ENCODE data around the gene UNC5A. TPM values are rescaled to one million over a fixed set of nuclear protein-coding genes. Genes with fewer than 3 reads are reported as not detected.

UNC5A gene
- total RNA-seq, 4 donors from 2014 or later, result 0.19 TPM; not detected in 3

DNA sequence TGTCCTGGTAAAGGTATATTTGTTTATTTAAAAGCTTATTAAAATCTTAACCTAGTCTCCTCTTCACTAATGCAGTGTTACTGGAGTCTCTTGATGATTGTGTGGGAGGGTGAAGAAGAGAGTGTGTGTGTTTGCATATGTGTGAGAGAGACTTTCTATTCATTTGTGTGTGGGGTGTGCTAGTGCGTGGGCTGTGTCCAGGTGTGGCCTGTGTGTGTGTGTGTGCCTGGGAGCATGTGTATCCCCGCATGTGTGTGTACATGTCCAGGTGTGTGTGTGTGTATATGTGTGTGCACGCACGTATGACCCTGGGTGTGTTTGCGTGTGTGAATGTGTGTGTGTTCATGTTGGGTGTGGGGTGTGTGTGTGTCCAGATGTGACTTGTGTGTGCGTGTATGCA, 10.3 kb upstream of the UNC5A start:
- peaks cover 0 to 76% (median 0%) of the 10 kb centered on the region in 4 donors for H3K27me3 ChIP-seq
- H3K36me3 ChIP-seq, result no peaks in the 10 kb centered on the region
- TF ChIP-seq, protein P1, sequence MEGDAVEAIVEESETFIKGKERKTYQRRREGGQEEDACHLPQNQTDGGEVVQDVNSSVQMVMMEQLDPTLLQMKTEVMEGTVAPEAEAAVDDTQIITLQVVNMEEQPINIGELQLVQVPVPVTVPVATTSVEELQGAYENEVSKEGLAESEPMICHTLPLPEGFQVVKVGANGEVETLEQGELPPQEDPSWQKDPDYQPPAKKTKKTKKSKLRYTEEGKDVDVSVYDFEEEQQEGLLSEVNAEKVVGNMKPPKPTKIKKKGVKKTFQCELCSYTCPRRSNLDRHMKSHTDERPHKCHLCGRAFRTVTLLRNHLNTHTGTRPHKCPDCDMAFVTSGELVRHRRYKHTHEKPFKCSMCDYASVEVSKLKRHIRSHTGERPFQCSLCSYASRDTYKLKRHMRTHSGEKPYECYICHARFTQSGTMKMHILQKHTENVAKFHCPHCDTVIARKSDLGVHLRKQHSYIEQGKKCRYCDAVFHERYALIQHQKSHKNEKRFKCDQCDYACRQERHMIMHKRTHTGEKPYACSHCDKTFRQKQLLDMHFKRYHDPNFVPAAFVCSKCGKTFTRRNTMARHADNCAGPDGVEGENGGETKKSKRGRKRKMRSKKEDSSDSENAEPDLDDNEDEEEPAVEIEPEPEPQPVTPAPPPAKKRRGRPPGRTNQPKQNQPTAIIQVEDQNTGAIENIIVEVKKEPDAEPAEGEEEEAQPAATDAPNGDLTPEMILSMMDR (IDR thresholded peaks at IDR 0.05), result no peak
- TF ChIP-seq POLR2A (IDR thresholded peaks at IDR 0.05), result no peak
- H3K27ac ChIP-seq, result no peak overlapping the region
- WGBS, 2 donors, result 91% methylated on average over 6 of the region's 6 CpGs
- no peak for DNase-seq
- intact Hi-C loops (cut with DNase I), result no loop called here
- no peaks in the 10 kb centered on the region for H3K4me1 ChIP-seq
- no peak overlapping the region for H3K4me3 ChIP-seq
- no peaks in the 10 kb centered on the region for H3K9me3 ChIP-seq

DNA sequence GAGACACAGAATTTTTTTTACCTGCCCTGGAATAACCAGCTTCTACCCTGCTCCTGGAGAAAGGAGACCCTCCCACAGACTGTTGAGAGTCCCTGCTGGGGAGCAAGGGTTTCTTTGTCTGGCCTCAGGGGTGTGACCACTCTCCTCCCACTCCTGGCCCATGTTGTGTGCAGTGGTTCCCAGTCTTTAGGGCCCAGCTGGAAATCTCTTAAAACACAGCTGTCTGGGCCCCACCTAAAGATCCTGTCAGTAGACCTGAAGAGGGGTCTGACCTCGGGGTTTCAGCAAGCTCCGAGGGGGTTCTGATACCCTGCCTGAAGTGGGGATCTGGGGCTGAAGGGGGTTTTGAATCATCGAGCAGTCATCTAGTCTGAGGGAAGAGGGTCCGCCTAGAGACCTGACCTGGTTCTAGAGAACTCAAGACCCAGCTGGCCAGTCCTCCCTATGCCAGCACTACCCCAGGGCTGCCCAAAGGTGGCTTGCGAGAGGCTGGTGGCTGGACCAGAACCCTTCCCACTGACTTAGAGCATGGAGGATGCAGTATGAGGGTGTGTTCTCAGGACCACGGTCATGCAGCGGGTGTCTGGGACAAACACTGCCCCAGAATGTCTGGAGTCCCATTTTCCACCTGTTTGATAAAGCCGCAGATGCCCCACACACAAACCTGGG, 8.1 kb upstream of the UNC5A start:
- TF ChIP-seq POLR2A (IDR thresholded peaks at IDR 0.05), result no peak
- TF ChIP-seq, protein P1 (IDR thresholded peaks at IDR 0.05), result no peak
- Histone ChIP-seq H3K36me3 (no peaks in the 10 kb centered on the region), H3K4me1 (no peaks in the 10 kb centered on the region), H3K9me3 (no peaks in the 10 kb centered on the region), H3K4me3 (no peak overlapping the region), H3K27me3 (peaks cover 0 to 73% (median 0%) of the 10 kb centered on the region in 4 donors), H3K27ac (no peak overlapping the region)
- intact Hi-C loops (cut with DNase I), result no loop called here
- WGBS, 2 donors, result 70 to 93% methylated on average over 3 to 8 of the region's 8 CpGs
- DNase-seq, result no peak

DNA sequence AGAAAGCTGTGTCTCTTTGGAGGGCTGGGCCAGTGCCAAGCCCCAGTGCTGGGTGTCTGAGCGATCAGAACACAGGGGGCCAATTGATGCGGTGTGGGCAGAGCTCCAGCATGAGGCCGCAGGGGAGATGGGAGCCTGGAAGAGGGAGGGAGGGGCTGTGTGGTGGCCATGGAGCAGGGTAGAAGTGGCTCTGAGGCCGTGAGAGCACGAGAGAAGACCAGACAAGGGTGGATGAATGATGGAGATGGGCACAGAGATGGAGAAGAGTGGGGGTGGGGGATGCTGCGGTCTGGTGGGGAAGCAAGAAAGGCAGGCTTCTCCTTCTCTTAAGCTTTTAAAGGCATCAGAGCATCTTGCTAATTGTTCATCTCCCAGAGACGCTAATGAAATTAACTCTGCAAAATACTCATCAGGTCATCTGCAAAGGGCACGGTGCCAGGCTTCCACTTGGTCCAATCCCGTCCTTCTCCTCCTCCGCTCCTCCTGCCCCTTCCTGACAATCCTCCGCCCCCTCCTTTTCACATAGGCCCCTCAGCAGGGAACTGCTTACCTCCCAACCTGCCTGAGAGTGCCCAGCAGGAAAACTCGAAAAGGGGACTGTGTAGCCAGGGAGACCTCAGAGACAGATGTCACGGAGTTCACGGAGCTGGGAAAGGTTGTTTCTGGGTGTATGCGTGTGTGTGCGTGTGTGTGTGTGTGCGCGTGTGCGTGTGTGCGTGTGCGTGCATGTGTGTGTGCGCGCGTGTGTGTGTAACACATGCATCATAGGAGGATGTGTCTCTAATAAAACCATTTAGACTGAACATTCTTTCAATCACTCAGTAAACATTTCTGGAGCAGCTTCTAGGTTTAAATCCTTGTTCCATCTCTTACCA, 7.1 kb upstream of the UNC5A start:
- 56 to 68% methylated on average over 15 to 21 of the region's 24 CpGs for WGBS, 2 donors
- intact Hi-C loops (cut with DNase I), result no loop called here
- peaks cover 0 to 73% (median 0%) of the 10 kb centered on the region in 4 donors for H3K27me3 ChIP-seq
- H3K27ac ChIP-seq, result no peak overlapping the region
- no peak for DNase-seq
- no peak overlapping the region for H3K4me3 ChIP-seq
- TF ChIP-seq, protein P1 (IDR thresholded peaks at IDR 0.05), result no peak
- TF ChIP-seq POLR2A (IDR thresholded peaks at IDR 0.05), result no peak
- H3K9me3 ChIP-seq, result no peaks in the 10 kb centered on the region
- no peaks in the 10 kb centered on the region for H3K4me1 ChIP-seq
- H3K36me3 ChIP-seq, result no peaks in the 10 kb centered on the region

DNA sequence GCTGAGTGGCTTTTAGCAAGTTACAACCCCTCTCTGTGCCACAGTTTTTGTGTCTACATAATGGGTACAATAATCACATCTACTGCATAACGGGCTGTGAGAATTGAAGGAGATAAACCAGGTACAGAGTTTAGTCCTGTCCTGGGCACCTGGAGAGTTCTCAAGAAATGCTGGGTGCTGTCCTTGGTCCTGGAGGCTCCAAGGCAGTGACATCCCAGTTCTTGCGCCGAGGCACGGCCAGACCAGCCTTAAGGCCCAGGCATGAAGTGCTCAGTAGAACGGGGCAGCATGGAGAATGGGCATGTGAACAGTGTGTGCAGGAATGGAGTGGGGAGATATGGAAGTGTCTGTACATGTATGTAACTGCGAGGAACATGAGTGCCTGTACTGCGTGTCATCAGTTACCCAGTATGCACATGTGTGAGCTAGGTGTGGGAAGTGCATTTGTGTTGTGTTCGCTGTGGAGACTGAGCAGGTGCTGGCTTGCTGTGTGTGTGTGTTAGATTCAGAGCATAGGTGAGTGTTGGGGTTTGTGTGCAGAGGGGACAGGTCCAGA, 6.3 kb upstream of the UNC5A start:
- no peak overlapping the region for H3K27ac ChIP-seq
- DNase-seq, result no peak
- H3K36me3 ChIP-seq, result no peaks in the 10 kb centered on the region
- TF ChIP-seq POLR2A (IDR thresholded peaks at IDR 0.05), result no peak
- H3K9me3 ChIP-seq, result no peaks in the 10 kb centered on the region
- intact Hi-C loops (cut with DNase I), result no loop called here
- H3K4me1 ChIP-seq, result no peaks in the 10 kb centered on the region
- 36 to 43% methylated on average over 7 to 8 of the region's 8 CpGs for WGBS, 2 donors
- peaks cover 0 to 73% (median 0%) of the 10 kb centered on the region in 4 donors for H3K27me3 ChIP-seq
- H3K4me3 ChIP-seq, result no peak overlapping the region

DNA sequence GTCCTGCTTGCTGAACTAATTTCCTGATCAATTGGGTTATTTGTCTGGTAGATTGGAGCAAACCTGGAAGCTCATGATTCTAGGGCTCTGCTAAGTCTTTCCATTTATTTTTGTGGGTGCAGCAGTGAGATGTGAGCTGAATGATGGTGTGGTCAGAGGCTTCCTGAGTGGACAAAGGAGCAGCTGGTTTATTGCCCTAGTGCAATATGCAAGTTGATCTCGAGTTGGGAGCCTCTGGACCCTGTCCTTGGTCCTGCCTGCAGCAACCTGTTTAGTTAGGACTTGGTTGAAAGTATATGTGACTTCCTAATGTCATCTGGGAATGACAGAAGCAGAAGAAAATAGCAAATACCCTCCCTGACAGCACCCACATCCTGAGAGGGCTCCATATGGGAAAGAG, 4.2 kb upstream of the UNC5A start:
- intact Hi-C loops (cut with DNase I), result no loop called here
- Histone ChIP-seq H3K4me3 (no peak overlapping the region), H3K27me3 (peaks cover 0 to 92% (median 11%) of the 10 kb centered on the region in 4 donors), H3K36me3 (no peaks in the 10 kb centered on the region), H3K9me3 (no peaks in the 10 kb centered on the region), H3K4me1 (peaks cover 4 to 19% (median 14%) of the 10 kb centered on the region in 3 donors), H3K27ac (no peak overlapping the region)
- 0% methylated on average over 1 of the region's 1 CpG for WGBS, 2 donors
- DNase-seq, result no peak
- TF ChIP-seq POLR2A (IDR thresholded peaks at IDR 0.05), result no peak
- TF ChIP-seq, protein P1 (IDR thresholded peaks at IDR 0.05), result no peak
